Measurements from ENCODE around the gene CTAGE6.
"Not testable (repeated sequence)": the region's sequence is repeated elsewhere in the genome, so short reads cannot be mapped to it uniquely, and the experiment has no call there.

- not testable (repeated sequence) for TF ChIP-seq CTCF (IDR thresholded peaks at IDR 0.05); ZFX (IDR thresholded peaks at IDR 0.05; ENCODE audit: borderline replicate concordance)
Observed at GRCh38 chr7:143772738-143773468, 15.4 kb upstream of the CTAGE6 start.
